Skin epidermis (tissue), 12 donors: ENCODE measurements around the gene ZSCAN25.
"Not testable (repeated sequence)": the region's sequence is repeated elsewhere in the genome, so short reads cannot be mapped to it uniquely, and the experiment has no call there.

Experiments
- H3K27ac ChIP-seq, 21 experiments: fragments of 200-600 bp; sonication (generic) in 11 of 21; one replicate each; pipeline ENCODE4 v1.5.0; 2020; ENCODE audit warnings: mild to moderate bottlenecking in 3 of 21, inconsistent platforms in 2 of 21, moderate library complexity in 2 of 21
- H3K4me3 ChIP-seq, 7 experiments: fragments of 200-600 bp; sonication (generic) in 2 of 7; one replicate each; pipeline ENCODE4 v1.5.0; 2020; ENCODE audit warnings: inconsistent platforms in 2 of 7, mild to moderate bottlenecking in 2 of 7, moderate library complexity in 1 of 7

ZSCAN25 gene

DNA sequence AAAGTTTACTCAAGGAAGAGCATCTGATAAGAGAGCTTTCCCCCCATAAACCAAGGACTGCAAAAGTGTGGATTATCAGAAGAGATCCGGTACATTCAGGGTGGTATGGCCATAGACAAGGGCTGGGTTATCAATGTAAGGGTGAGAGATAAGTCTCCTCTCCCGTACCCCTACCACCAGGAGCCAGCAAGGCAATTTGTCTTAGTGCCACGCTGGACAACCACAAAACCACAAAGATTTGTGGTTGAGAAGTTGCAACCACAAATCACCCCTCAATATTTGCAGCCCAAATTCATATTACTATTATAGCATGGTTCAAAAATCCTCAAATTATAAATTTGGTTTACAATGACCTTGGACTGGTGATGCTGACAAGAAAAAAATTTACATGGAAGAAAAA, 2.3 kb upstream of the ZSCAN25 start:
- Histone ChIP-seq H3K27ac (no peak overlapping the region), H3K4me3 (no peak overlapping the region)

DNA sequence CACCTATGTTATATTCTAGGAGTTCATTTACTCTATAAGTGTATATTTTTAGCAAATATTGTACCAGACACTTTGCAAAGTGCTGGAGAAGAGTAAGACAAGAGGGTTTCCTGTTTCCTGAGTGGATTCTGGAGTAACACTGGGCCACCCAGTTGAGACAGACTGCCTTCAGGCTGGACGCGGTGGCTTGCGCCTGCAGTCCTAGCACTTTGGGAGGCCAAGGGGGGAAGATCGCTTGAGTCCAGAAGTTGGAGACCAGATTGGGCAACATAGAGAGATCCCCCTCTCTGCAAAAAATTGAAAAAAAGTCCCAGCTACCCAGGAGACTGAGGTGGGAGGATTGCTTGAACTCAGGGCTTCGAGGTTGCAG, 772 bp upstream of the ZSCAN25 start:
- peak overlapping the region in 1 of 21 experiments; percentile 93 for H3K27ac ChIP-seq
- peak overlapping the region in 6 of 7 experiments; percentile 68 to 94 (median 83) for H3K4me3 ChIP-seq

DNA sequence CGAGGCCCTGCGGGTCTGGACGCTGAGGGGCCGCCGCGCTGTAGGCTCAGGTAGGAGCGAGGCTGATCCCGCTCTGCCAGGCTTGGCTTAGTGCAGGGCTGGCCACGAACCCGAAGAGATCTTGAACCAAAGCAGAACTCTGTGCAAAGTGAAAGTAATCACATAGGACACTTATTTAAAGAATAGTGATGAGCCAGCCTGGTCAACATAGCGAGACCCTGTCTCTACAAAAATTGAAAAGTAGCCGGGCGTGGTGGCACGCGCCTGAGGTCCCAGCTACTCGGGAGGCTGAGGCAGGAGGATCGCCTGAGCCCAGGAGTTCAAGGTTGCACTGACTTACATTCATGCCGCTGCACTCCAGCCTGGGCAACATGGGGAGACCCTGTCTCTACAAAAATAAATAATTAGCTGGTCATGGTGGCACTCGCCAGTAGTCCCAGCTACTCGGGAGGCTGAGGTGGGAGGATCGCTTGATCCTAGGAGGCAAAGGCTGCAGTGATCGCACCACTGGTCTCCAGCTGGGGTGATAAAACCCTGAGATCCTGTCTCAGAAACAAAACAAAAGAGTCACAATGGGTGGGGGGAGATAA, 541 bp downstream of the ZSCAN25 start:
- Histone ChIP-seq H3K27ac (peak overlapping the region; percentile 66 to 96 (median 88)), H3K4me3 (peak overlapping the region; percentile 68 to 94 (median 83))

DNA sequence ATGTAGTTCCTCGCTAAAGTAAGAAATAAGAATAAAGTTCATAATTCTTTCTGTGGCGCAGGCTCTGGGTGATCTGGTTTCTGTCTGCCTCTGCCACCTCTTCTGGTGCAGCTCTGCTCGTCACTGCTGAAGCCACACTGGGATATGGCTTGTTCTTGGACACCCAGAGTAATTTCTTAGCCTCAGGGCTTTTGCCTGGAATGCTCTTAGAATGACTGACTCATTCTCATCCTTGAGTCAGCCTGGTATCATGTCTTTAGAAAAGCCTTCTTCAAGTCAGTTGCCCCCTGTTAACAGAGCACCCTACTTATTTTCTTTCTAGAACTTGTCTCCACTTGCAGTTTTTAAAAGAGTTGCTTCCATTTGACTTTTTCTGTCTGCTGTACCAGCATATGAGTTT, 2.0 kb downstream of the ZSCAN25 start:
- Histone ChIP-seq H3K4me3 (no peak overlapping the region), H3K27ac (no peak overlapping the region)

DNA sequence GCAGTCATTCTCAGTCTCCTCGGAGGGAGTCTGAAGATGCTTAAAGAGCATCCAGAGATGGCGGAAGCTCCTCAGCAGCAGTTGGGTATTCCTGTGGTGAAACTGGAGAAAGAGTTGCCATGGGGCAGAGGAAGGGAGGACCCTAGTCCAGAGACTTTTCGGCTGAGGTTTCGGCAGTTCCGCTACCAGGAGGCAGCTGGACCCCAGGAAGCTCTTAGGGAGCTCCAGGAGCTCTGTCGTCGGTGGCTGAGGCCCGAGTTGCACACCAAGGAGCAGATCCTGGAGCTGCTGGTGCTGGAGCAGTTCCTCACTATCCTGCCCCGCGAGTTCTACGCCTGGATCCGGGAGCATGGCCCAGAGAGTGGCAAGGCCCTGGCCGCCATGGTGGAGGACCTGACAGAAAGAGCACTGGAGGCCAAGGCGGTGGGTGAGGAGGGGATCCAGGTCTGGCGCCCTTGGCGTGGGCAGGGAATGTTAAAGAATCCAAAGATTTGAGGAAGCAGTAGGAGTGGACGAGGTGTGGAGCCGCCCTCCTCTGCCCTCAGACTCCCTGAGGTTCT, 2.9 kb downstream of the ZSCAN25 start:
- Histone ChIP-seq H3K4me3 (no peak overlapping the region), H3K27ac (no peak overlapping the region)

DNA sequence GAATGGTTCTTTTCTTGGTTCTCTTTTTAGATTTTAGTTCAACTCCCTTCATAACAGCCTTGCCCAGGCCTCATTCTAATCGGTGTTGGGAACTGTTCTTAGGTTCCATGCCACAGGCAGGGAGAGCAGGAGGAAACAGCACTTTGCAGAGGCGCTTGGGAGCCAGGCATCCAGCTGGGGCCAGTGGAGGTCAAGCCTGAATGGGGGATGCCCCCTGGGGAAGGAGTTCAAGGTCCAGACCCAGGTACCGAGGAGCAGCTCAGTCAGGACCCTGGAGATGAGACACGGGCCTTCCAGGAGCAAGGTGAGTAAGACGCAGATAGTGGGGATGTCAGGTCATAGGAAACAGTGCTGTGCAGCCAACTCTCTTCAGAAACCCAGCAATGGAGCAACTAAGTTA, 4.5 kb downstream of the ZSCAN25 start:
- no peak overlapping the region for H3K4me3 ChIP-seq
- no peak overlapping the region for H3K27ac ChIP-seq

DNA sequence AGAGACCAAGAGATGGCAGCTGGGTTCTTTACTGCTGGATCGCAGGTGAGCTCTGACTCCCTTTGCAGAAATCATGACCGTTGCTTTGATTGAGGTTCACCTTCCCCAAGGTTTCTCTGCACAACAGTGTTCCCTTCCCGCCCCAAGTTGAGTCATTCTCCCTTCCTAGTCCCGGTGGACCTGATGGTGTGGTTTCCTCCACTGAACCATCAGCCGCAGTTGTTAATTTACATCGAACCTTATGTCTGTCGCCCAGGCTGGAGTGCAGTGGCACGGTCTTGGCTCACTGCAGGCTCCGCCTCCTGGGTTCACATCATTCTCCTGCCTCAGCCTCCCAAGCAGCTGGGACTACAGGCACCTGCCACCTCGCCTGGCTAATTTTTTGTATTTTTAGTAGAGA, 5.8 kb downstream of the ZSCAN25 start:
- H3K27ac ChIP-seq, result peak overlapping the region in 5 of 21 experiments; percentile 18 to 85 (median 75)

DNA sequence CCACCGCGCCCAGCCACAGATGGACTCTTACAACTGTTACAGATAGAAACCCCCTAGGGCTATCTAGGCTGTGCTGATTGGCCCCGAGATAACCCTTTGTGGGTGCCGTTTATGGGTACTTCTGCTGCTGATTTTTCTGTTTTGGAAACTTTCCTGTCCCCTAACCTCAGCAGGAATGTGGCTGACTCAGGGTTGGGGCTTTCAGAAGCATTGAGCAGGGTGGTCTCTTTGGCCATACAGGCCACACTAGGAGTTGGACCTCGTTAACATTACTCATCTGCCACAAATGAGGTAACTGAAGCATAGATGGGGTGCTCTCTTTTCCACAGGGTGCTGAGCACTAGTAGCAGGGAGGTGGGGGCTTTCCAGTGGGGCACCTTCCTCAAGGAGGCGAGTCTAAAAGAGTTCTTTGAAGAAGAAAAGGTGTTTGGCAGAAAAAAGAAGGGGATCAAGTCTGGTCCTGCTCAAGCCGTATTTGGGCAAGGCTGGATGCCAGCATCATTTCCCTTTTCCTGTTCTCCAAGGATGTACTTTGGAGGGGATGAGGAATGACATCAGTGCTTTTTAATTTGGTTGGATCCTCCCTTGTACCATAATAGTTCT, 6.4 kb downstream of the ZSCAN25 start:
- no peak overlapping the region for H3K4me3 ChIP-seq
- H3K27ac ChIP-seq, result peak overlapping the region in 9 of 21 experiments; percentile 4 to 85 (median 75)

More for the DNA sequence above, 5.8 kb downstream of the ZSCAN25 start:
- H3K4me3 ChIP-seq, result no peak overlapping the region

DNA sequence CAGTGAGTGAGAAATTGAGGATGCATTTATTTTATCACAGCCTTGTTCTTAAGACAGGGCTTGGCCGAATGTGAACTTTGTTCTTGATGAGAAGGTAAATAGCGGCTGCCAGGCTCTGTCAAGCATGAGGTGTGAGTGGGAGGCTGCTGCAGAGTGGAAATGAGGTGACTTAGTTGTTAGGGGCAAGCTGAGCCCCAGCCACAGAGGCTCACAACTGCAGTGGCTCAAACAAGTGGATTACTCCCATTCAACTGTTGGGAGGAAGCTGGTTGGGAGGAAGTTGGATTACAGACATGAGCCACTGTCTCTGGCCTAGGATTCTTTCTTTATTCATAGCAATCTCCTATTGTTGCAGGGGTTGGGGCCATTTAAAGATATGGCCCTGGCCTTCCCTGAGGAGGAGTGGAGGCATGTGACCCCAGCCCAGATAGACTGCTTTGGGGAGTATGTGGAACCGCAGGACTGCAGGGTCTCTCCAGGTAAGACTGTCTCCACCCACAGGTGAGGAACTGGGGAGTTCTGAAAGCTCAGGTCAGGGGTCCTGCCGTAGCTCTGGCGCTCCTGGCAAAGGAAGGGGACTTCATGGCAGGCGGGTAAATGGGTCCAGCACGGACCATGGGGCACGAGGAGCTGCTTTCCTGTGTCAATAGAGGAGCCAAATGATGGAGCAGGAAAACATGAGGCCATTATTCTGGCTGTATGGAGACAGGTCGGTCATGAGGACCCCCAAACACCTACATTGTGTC, 7.1 kb downstream of the ZSCAN25 start:
- H3K27ac ChIP-seq, result peak overlapping the region in 14 of 21 experiments; percentile 4 to 85 (median 53)
- no peak overlapping the region for H3K4me3 ChIP-seq

DNA sequence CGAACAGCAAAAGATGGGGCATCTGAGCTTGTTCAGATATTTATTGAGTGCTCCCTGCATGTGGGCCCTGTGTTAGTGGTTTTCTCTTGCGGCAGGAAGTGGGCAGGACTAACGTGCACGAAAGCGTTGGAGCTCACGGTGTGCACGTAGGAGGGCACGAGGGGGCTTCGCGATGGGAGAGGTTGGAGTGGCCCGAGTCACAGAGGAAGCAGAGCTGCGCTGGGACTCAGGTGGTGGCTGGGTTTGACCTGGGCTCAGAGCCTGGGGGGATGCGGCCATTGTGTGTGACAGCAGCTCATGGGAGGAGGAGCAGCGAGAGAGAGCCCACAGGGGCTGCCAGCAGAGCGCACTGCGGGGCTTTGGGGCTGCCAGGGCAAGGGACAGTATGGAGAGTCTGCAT, 7.7 kb downstream of the ZSCAN25 start:
- Histone ChIP-seq H3K27ac (peak overlapping the region in 14 of 21 experiments; percentile 13 to 85 (median 38)), H3K4me3 (no peak overlapping the region)

DNA sequence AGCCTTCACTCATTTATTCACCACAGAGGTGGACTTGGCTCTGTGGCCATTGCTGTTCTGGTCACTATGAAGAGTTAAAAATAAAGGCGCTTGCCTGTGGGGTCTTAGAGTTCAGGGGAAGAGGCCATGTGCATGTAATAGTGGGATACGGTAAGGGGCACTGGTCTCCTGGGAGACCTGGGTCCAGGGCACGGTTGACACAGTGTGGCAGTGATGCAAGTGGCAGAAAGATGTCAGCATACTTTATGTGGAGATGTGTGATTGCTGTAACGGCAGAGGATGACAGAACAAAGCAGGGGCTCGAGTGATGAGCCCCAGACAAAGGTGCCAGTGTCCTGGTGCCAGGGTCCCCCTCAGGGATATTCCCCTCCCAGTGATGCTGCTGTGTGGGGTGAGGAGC, 8.6 kb downstream of the ZSCAN25 start:
- Histone ChIP-seq H3K4me3 (no peak overlapping the region), H3K27ac (peak overlapping the region in 3 of 21 experiments; percentile 18 to 85 (median 83))

DNA sequence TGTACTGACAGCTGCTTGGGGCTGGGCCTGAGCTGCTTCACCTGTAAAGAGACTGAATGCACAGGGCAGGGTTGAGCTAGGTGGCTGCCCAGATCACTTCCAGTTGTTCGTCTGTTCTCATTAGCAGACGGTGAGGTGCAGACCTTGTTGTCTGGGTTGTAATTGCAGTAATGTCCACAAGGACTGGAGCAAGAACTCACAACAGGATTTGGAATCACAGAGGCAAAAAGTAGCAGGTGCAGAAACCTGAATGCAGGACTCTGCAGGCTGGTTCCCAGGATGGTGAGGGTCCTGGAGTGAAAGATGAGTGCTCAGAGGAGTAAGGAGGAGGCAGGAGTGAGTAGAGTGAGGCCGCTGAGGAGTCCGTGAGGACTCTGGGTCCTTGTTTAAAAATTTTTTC, 9.2 kb downstream of the ZSCAN25 start:
- H3K4me3 ChIP-seq, result no peak overlapping the region
- H3K27ac ChIP-seq, result no peak overlapping the region

DNA sequence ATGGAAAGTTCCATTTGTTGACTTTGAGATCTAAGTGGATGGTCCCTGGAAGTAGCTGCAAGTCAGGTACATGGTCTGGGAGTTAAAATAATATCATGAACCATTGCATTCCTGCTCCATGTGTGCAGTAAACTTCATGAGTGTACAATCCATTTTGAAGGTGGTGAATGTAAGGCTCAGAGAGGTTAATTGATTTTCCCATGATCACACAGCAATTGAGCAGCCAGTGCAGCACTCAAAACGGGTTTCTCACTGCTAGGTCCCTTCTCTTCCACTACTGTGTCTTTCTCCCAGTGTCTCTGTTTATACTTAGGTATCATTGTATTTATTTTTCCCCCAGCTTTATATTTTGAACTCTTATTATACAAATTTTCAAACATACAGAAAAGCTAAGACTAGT, 9.9 kb downstream of the ZSCAN25 start:
- Histone ChIP-seq H3K4me3 (no peak overlapping the region), H3K27ac (no peak overlapping the region)

DNA sequence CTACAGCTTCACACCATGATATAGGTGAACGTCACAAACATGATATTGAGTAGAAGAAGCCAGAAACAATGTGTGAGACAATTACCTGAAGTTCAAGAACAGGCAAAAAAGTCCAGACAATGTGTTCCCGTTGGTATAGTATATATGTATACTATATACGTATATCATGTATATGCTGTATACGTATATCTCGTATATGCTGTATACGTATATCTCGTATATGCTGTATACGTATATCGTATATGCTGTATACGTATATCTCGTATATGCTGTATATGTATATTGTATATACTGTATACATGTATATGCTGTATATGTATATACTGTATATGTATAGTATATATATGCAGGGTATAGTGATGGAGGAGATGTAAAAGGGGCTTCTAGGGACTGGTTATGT, 10.8 kb downstream of the ZSCAN25 start:
- no peak overlapping the region for H3K4me3 ChIP-seq
- no peak overlapping the region for H3K27ac ChIP-seq

DNA sequence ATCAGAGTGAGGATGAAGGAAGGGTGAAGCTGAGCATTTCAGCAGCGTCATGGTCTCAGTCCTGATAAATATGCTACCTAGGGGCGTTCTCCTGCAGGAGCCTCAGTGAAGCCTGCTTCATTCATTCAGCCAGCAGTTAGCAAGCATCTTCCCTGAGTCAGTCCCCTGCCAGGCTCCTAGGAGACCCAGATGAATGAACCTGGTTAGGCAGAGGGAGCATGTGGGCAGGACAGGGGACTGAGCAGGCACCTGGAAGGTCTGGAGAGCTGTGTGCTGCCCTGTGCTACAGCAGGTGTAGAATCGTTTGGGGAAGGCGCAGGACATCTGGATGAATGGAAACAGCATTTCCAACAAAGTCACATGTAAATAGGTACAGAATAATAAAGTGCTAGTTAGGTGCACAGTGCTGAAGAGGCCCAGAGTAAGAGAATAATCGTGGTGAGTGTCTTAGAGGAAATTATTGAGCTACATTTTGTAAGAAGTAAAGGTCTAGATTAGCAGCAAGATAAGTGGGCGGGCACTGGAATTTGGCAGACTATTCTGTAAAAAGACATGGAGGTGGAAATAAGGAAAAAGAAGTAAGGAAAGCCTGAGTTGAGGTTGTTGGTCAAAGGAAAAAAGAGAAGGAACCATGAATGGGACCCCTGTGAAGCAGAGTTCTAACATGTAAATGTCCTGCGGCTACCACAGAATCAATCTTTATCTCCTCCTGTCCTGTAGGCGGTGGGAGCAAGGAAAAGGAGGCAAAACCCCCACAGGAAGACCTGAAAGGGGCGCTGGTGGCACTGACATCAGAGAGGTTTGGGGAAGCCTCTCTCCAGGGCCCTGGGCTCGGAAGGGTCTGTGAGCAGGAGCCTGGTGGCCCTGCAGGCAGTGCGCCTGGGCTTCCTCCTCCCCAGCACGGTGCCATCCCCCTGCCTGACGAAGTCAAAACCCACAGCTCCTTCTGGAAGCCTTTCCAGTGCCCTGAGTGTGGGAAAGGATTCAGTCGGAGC, 12.0 kb downstream of the ZSCAN25 start:
- no peak overlapping the region for H3K27ac ChIP-seq
- no peak overlapping the region for H3K4me3 ChIP-seq

DNA sequence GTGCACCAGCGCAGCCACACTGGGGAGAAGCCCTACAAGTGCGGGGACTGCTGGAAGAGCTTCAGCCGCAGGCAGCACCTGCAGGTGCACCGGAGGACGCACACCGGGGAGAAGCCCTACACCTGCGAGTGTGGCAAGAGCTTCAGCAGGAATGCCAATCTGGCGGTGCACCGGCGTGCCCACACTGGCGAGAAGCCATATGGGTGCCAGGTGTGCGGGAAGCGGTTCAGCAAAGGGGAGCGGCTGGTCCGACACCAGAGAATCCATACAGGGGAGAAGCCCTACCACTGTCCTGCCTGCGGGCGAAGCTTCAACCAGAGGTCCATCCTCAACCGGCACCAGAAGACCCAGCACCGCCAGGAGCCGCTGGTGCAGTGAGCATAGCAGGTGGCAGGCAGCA, 12.9 kb downstream of the ZSCAN25 start:
- H3K27ac ChIP-seq, result no peak overlapping the region

DNA sequence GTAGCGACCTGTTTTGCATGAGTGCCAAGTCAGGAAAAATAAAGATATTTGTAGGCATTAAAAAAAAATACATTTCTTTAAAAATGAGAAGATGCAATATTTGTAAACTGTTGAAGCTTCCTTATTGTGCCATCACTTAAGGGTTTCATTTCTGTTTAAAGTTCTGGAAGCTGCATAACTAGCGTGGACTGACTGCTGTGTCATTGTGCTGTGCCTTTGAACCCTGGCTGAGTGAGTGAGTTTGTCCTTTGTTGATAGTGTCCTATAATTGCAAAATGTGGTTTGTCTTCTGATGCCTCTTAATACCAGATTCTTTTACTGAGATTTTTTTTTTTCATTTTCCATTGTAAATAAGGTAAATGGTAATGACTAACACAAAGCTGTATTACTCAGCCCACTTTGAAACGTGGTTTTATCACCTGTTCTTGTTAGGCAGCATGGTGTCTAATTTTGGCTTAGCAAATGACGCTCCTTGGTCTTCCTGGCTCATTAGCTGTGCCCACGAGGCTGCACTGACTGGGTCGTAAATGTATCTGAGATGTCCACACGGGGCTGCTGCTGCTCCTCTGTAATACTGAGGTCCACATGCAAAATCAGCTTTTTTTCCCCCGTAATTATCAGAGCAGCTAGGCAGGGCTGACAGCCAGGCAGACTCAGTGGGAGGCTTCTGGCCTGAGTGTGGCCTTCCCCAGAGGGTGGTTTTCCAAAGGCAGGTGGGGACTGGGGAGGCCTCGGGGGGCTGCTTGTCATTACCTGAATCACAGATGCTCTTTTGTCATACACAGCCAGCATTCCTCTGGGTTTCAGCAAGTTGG, 14.8 kb downstream of the ZSCAN25 start:
- no peak overlapping the region for H3K4me3 ChIP-seq
- peak overlapping the region in 2 of 21 experiments; percentile 41 to 42 for H3K27ac ChIP-seq

More for the DNA sequence above, 12.9 kb downstream of the ZSCAN25 start:
- no peak overlapping the region for H3K4me3 ChIP-seq

DNA sequence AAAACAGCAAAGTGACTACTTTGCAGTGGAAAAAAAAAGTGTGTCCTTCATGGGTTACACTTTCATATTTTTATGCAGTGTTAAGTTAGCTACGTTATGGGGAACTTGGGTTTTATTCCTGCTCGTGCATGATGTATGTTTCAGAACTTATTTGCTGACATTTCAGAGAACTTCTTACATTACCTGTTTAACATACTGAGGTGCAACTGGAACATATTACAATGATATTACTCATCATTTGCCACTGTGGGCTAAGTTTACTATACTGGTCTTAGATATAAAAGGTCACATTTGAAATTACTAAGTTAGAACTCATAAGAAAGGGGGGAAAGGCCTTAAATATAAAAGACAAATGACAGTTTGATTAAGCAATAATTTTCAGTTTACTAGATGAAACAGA, 20.7 kb downstream of the ZSCAN25 start:
- not testable (repeated sequence) for H3K4me3 ChIP-seq

DNA sequence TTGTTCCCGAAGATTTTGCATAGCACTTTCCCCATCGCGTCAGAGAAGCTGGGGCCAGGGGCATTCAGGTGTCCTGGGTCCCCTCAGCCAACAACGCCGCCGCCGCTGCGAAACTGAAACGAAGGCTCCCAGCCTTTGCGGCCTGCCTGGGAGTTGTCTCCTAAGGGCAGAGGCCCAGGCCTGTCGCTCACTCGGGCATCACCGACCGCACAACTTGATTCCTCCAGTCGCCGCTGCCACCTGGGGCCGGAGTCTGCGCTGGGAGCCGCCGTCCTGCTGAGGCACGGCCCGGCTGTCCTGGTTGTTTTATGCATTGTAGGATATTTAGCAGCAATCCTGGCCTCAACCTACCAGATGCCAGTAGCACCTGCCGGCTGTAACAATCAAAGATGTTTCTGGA, 22.0 kb downstream of the ZSCAN25 start:
- Histone ChIP-seq H3K27ac (no peak overlapping the region), H3K4me3 (no peak overlapping the region)

More for the DNA sequence above, 20.7 kb downstream of the ZSCAN25 start:
- not testable (repeated sequence) for H3K27ac ChIP-seq
